Measurements from ENCODE around the gene CCDC138. TPM values are rescaled to one million over a fixed set of nuclear protein-coding genes. Genes with fewer than 3 reads are reported as not detected.

CCDC138 gene
- total RNA-seq, 4 donors from 2014 or later: 5.9 to 8.7 (median 6.5) TPM

- WGBS, 2 donors: 61 to 63% methylated on average over 1 of the region's 1 CpG
- TF ChIP-seq POLR2A (IDR thresholded peaks at IDR 0.05) (no peak), CTCF (IDR thresholded peaks at IDR 0.05) (no peak), EP300 (IDR thresholded peaks at IDR 0.05) (no peak)
- Histone ChIP-seq H3K36me3 (peaks cover 0 to 38% (median 3%) of the 10 kb centered on the region in 3 donors), H3K4me1 (no peaks in the 10 kb centered on the region), H3K27ac (no peak overlapping the region), H3K4me3 (no peak overlapping the region), H3K9me3 (no peaks in the 10 kb centered on the region), H3K27me3 (no peaks in the 10 kb centered on the region)
- no peak for DNase-seq (ENCODE audit: low spot score in 2 of 2)
These were observed 67.9 kb downstream of the CCDC138 start for GRCh38 chr2:108854484-108854883.

GRCh38 chr2:108855194-108855593 lies 68.6 kb downstream of the CCDC138 start:
- Histone ChIP-seq H3K36me3 (peaks cover 0 to 31% (median 3%) of the 10 kb centered on the region in 3 donors), H3K9me3 (no peaks in the 10 kb centered on the region), H3K4me3 (no peak overlapping the region), H3K4me1 (no peaks in the 10 kb centered on the region), H3K27me3 (no peaks in the 10 kb centered on the region), H3K27ac (no peak overlapping the region)
- DNase-seq (ENCODE audit: low spot score in 2 of 2): no peak
- TF ChIP-seq POLR2A (IDR thresholded peaks at IDR 0.05) (no peak), CTCF (IDR thresholded peaks at IDR 0.05) (no peak), EP300 (IDR thresholded peaks at IDR 0.05) (no peak)
- 63 to 67% methylated on average over 1 of the region's 1 CpG for WGBS, 2 donors

- H3K4me1 ChIP-seq: no peaks in the 10 kb centered on the region
- TF ChIP-seq CTCF (IDR thresholded peaks at IDR 0.05) (no peak), EP300 (IDR thresholded peaks at IDR 0.05) (no peak), POLR2A (IDR thresholded peaks at IDR 0.05) (no peak)
- 66 to 92% methylated on average over 3 of the region's 3 CpGs for WGBS, 2 donors
- no peak overlapping the region for H3K4me3 ChIP-seq
- DNase-seq (ENCODE audit: low spot score in 2 of 2): no peak
- H3K27ac ChIP-seq: no peak overlapping the region
- H3K27me3 ChIP-seq: no peaks in the 10 kb centered on the region
- peaks cover 0 to 8% (median 0%) of the 10 kb centered on the region in 3 donors for H3K36me3 ChIP-seq
- no peaks in the 10 kb centered on the region for H3K9me3 ChIP-seq
These were observed 72.3 kb downstream of the CCDC138 start for GRCh38 chr2:108858894-108859293.

- Histone ChIP-seq H3K4me3 (no peak overlapping the region), H3K9me3 (peaks cover 0 to 27% (median 0%) of the 10 kb centered on the region in 4 donors), H3K36me3 (peaks cover 0 to 15% (median 0%) of the 10 kb centered on the region in 3 donors), H3K27me3 (no peaks in the 10 kb centered on the region), H3K27ac (no peak overlapping the region), H3K4me1 (no peaks in the 10 kb centered on the region)
- TF ChIP-seq POLR2A (IDR thresholded peaks at IDR 0.05) (no peak), CTCF (IDR thresholded peaks at IDR 0.05) (no peak), EP300 (IDR thresholded peaks at IDR 0.05) (no peak)
- DNase-seq (ENCODE audit: low spot score in 2 of 2): no peak
These were observed 79.5 kb downstream of the CCDC138 start for GRCh38 chr2:108866041-108866440.

- DNase-seq (ENCODE audit: low spot score in 2 of 2): no peak
- Histone ChIP-seq H3K27me3 (no peaks in the 10 kb centered on the region), H3K36me3 (peaks cover 0 to 15% (median 0%) of the 10 kb centered on the region in 3 donors), H3K4me3 (no peak overlapping the region), H3K4me1 (no peaks in the 10 kb centered on the region), H3K27ac (no peak overlapping the region), H3K9me3 (peaks cover 0 to 30% (median 0%) of the 10 kb centered on the region in 4 donors)
- 92 to 100% methylated on average over 1 of the region's 1 CpG for WGBS, 2 donors
- no peak for TF ChIP-seq CTCF (IDR thresholded peaks at IDR 0.05)
- no peak for TF ChIP-seq POLR2A (IDR thresholded peaks at IDR 0.05)
- no peak for TF ChIP-seq EP300 (IDR thresholded peaks at IDR 0.05)
These were observed 82.3 kb downstream of the CCDC138 start for GRCh38 chr2:108868911-108869310.
